Astrocyte (in vitro differentiated cells and primary cell): ENCODE data around the gene ATP10A. TPM values are rescaled to one million over a fixed set of nuclear protein-coding genes. Genes with fewer than 3 reads are reported as not detected.

Experiments used
- DNase-seq: peaks from one replicate; pipeline ENCODE4 v3.0.0-alpha.2; 2010; ENCODE audit warnings: low read depth
- FAIRE-seq: peaks from 2 replicates; lab custom pipeline; 2011; peaks lifted over from hg19 to GRCh38; lab: Jason Lieb, UNC
- H2AFZ ChIP-seq: 2 replicates; pipeline ENCODE4 v1.6.0; 2012; ENCODE audit warnings: low read depth, low read length, inconsistent platforms
- H3K27ac ChIP-seq: 2 replicates; pipeline ENCODE4 v1.5.1; 2011; ENCODE audit warnings: low read depth, low read length, inconsistent platforms
- H3K27me3 ChIP-seq: 2 replicates; pipeline ENCODE4 v1.6.0; 2011; ENCODE audit warnings: low read length, inconsistent platforms; ENCODE audit not compliant: insufficient read depth
- H3K36me3 ChIP-seq: 2 replicates; pipeline ENCODE4 v1.5.1; 2011; ENCODE audit warnings: low read length, inconsistent platforms; ENCODE audit not compliant: insufficient read depth
- H3K4me1 ChIP-seq: 2 replicates; pipeline ENCODE4 v1.5.1; 2011; ENCODE audit warnings: low read length, inconsistent platforms; ENCODE audit not compliant: insufficient read depth
- H3K4me2 ChIP-seq: 2 replicates; pipeline ENCODE4 v1.6.0; 2012; ENCODE audit warnings: low read length, inconsistent platforms
- H3K4me3 ChIP-seq: 2 replicates; pipeline ENCODE4 v1.5.1; 2011; ENCODE audit warnings: low read depth, mild to moderate bottlenecking, low read length, inconsistent platforms; ENCODE audit not compliant: insufficient read depth
- H3K79me2 ChIP-seq: 2 replicates; pipeline ENCODE4 v1.6.0; 2012; ENCODE audit warnings: mild to moderate bottlenecking, low read length, inconsistent platforms; ENCODE audit not compliant: insufficient read depth
- H3K9ac ChIP-seq: 2 replicates; pipeline ENCODE4 v1.6.0; 2012; ENCODE audit warnings: mild to moderate bottlenecking, low read length, inconsistent platforms
- H3K9me3 ChIP-seq: 2 replicates; pipeline ENCODE4 v1.5.1; 2012; ENCODE audit warnings: low read depth, mild to moderate bottlenecking, low read length, inconsistent platforms; ENCODE audit not compliant: insufficient read depth
- H4K20me1 ChIP-seq: 2 replicates; pipeline ENCODE4 v1.6.0; 2012; ENCODE audit warnings: low read length, inconsistent platforms; ENCODE audit not compliant: insufficient read depth
- H3K27ac Mint-ChIP-seq: one replicate; pipeline ENCODE4 v1.8.0; 2021; ENCODE audit warnings: mild to moderate bottlenecking, mixed read lengths; ENCODE audit not compliant: unreplicated experiment
- H3K27me3 Mint-ChIP-seq: one replicate; pipeline ENCODE4 v1.8.0; 2021; ENCODE audit warnings: low read depth, mixed read lengths; ENCODE audit not compliant: unreplicated experiment
- H3K36me3 Mint-ChIP-seq: one replicate; pipeline ENCODE4 v1.8.0; 2021; ENCODE audit warnings: low read depth, mixed read lengths; ENCODE audit not compliant: unreplicated experiment
- H3K4me1 Mint-ChIP-seq: one replicate; pipeline ENCODE4 v1.8.0; 2021; ENCODE audit warnings: low read depth, mixed read lengths; ENCODE audit not compliant: unreplicated experiment
- H3K4me3 Mint-ChIP-seq: one replicate; pipeline ENCODE4 v1.8.0; 2021; ENCODE audit warnings: mild to moderate bottlenecking, moderate library complexity, mixed read lengths; ENCODE audit not compliant: unreplicated experiment
- H3K9me3 Mint-ChIP-seq: one replicate; pipeline ENCODE4 v1.8.0; 2021; ENCODE audit warnings: mild to moderate bottlenecking, mixed read lengths; ENCODE audit not compliant: unreplicated experiment
- EZH2 ChIP-seq: IDR thresholded peaks from 2 replicates; pipeline ENCODE4 v1.6.1; 2012; ENCODE audit warnings: mild to moderate bottlenecking, low read length, inconsistent platforms; ENCODE audit not compliant: insufficient read depth
- total RNA-seq: library from RNA; stranded (reverse); gene quantifications from 2 replicates; pipeline ENCODE4 v1.2.1, GENCODE V29; 2021
- TF ChIP-seq, protein P1 (sequence below): IDR thresholded peaks from 2 replicates; pipeline ENCODE4 v1.5.1; 2011; ENCODE audit warnings: low read depth, mild to moderate bottlenecking, inconsistent platforms, low read length, moderate library complexity; ENCODE audit not compliant: insufficient read depth

ATP10A gene
- total RNA-seq, 1 donor from 2014 or later = 21.1 TPM

DNA sequence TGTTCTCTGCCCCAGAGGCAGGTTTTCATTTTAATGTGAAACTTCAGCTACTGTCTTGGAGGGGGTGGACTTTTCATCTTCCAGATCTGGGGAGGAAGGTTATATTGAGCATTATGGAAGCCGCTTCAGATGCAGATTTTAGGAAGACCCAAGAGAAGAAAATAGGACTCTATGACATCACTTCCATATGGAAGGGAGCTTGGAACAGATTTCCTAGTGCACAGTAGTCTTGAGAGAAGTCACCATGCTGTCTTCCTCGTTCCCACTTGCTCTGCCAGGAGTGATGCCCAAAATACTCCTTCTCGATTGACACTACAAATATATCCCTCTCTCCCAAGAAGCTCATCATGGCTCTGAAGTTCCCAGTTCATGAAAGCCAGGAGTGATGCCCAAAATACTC, 197.2 kb downstream of the ATP10A start:
- H3K27ac ChIP-seq = no peak overlapping the region

DNA sequence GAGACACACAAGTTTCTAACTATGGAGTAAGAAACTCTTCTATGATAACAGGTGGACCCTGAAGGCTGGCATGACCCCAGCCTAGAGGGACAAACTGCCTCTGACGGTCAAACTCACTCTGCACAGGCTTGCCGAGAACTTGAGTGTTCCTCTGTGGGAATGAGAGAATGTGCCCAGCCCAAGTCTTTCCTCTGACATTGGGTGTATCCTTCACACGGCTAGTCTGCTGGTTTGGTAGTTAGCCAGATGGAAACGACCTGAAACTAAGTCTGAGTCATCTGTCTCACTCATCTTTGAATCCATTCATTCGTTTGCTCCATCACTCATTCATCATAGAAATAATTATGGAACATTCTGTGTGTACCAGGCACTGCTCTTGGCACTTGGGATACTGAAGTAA, 198.4 kb downstream of the ATP10A start:
- no peak overlapping the region for H3K9ac ChIP-seq
- no peak overlapping the region for H3K4me3 ChIP-seq
- no peak overlapping the region for H3K27ac Mint-ChIP-seq
- TF ChIP-seq, protein P1, sequence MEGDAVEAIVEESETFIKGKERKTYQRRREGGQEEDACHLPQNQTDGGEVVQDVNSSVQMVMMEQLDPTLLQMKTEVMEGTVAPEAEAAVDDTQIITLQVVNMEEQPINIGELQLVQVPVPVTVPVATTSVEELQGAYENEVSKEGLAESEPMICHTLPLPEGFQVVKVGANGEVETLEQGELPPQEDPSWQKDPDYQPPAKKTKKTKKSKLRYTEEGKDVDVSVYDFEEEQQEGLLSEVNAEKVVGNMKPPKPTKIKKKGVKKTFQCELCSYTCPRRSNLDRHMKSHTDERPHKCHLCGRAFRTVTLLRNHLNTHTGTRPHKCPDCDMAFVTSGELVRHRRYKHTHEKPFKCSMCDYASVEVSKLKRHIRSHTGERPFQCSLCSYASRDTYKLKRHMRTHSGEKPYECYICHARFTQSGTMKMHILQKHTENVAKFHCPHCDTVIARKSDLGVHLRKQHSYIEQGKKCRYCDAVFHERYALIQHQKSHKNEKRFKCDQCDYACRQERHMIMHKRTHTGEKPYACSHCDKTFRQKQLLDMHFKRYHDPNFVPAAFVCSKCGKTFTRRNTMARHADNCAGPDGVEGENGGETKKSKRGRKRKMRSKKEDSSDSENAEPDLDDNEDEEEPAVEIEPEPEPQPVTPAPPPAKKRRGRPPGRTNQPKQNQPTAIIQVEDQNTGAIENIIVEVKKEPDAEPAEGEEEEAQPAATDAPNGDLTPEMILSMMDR = no peak
- no peak for TF ChIP-seq EZH2
- H3K27ac ChIP-seq = no peak overlapping the region
- H3K4me1 Mint-ChIP-seq = peaks cover 10% of the 10 kb centered on the region
- no peak overlapping the region for H3K4me3 Mint-ChIP-seq
- H3K36me3 ChIP-seq = no peaks in the 10 kb centered on the region
- H2AFZ ChIP-seq = no peak overlapping the region
- H4K20me1 ChIP-seq = no peaks in the 10 kb centered on the region
- H3K79me2 ChIP-seq = no peaks in the 10 kb centered on the region
- no peak overlapping the region for H3K4me2 ChIP-seq
- DNase-seq (peak; percentile 12), FAIRE-seq (no peak)
- H3K36me3 Mint-ChIP-seq = peaks cover 2% of the 10 kb centered on the region
- peaks cover 9% of the 10 kb centered on the region for H3K27me3 Mint-ChIP-seq
- H3K9me3 Mint-ChIP-seq = no peaks in the 10 kb centered on the region
- no peaks in the 10 kb centered on the region for H3K9me3 ChIP-seq
- peaks cover 7% of the 10 kb centered on the region for H3K4me1 ChIP-seq
- H3K27me3 ChIP-seq = no peaks in the 10 kb centered on the region

More for the DNA sequence above, 197.2 kb downstream of the ATP10A start:
- no peak overlapping the region for H3K4me3 ChIP-seq
- peaks cover 16% of the 10 kb centered on the region for H3K4me1 ChIP-seq
- peaks cover 2% of the 10 kb centered on the region for H3K36me3 Mint-ChIP-seq
- no peak overlapping the region for H3K4me2 ChIP-seq
- H3K4me3 Mint-ChIP-seq = no peak overlapping the region
- no peaks in the 10 kb centered on the region for H3K36me3 ChIP-seq
- no peaks in the 10 kb centered on the region for H4K20me1 ChIP-seq
- no peaks in the 10 kb centered on the region for H3K9me3 Mint-ChIP-seq
- TF ChIP-seq EZH2 = no peak
- TF ChIP-seq, protein P1 = no peak
- no peaks in the 10 kb centered on the region for H3K79me2 ChIP-seq
- FAIRE-seq (no peak), DNase-seq (no peak)
- no peak overlapping the region for H3K27ac Mint-ChIP-seq
- H3K27me3 ChIP-seq = no peaks in the 10 kb centered on the region
- no peak overlapping the region for H2AFZ ChIP-seq
- peaks cover 9% of the 10 kb centered on the region for H3K27me3 Mint-ChIP-seq
- H3K4me1 Mint-ChIP-seq = peaks cover 19% of the 10 kb centered on the region
- H3K9ac ChIP-seq = no peak overlapping the region
- no peaks in the 10 kb centered on the region for H3K9me3 ChIP-seq

GRCh38 chr15:25663515-25663914, 199.6 kb downstream of the ATP10A start:
- H3K27me3 ChIP-seq = no peaks in the 10 kb centered on the region
- H2AFZ ChIP-seq = no peak overlapping the region
- H3K36me3 ChIP-seq = no peaks in the 10 kb centered on the region
- H3K9me3 ChIP-seq = no peaks in the 10 kb centered on the region
- H4K20me1 ChIP-seq = no peaks in the 10 kb centered on the region
- peaks cover 13% of the 10 kb centered on the region for H3K27me3 Mint-ChIP-seq
- no peaks in the 10 kb centered on the region for H3K9me3 Mint-ChIP-seq
- FAIRE-seq (no peak), DNase-seq (no peak)
- peaks cover 7% of the 10 kb centered on the region for H3K4me1 Mint-ChIP-seq
- no peak overlapping the region for H3K4me3 ChIP-seq
- H3K27ac Mint-ChIP-seq = no peak overlapping the region
- no peak overlapping the region for H3K4me2 ChIP-seq
- no peak for TF ChIP-seq EZH2
- TF ChIP-seq, protein P1 = no peak
- H3K79me2 ChIP-seq = no peaks in the 10 kb centered on the region
- no peaks in the 10 kb centered on the region for H3K4me1 ChIP-seq
- H3K36me3 Mint-ChIP-seq = peaks cover 2% of the 10 kb centered on the region
- H3K9ac ChIP-seq = no peak overlapping the region
- H3K27ac ChIP-seq = no peak overlapping the region
- H3K4me3 Mint-ChIP-seq = no peak overlapping the region
